K562 (cell line): ENCODE measurements around the gene RNF151. TPM values are rescaled to one million over a fixed set of nuclear protein-coding genes. Genes with fewer than 3 reads are reported as not detected.

ENCODE experiments used
- ATAC-seq: fragments of 200-7000 bp; cut with Tn5 transposase; 3 replicates; pipeline ENCODE4 v1.9.1; 2020; ENCODE audit warnings: moderate library complexity
- BruUV-seq: library from RNA; stranded (reverse); fragments of 400-500 nt; replicated peaks from 2 replicates; lab custom pipeline; 2021; lab: Mats Ljungman, UMichigan
- CTCF ChIA-PET: fragments of 300-600 bp; formaldehyde crosslinking; extraction: SDS; loops from one replicate; lab custom pipeline; 2021; ENCODE audit warnings: low intra/inter-chr PET ratio; lab: Yijun Ruan, JAX
- POLR2A ChIA-PET: fragments of 300-600, 350-650 bp; sonication (Branson Sonifier 250); formaldehyde crosslinking; extraction: SDS; loops from one replicate; lab custom pipeline; 2021; ENCODE audit warnings: antibody characterized with exemption, inconsistent platforms; lab: Yijun Ruan, JAX
- DNase-seq, 4 experiments: peaks; one replicate each; pipeline versions ENCODE4 v3.0.0 to v3.0.0-alpha.2; 2011 to 2018; ENCODE audit warnings: low spot score in 3 of 4, mixed read lengths in 3 of 4; ENCODE audit errors: extremely low read depth in 1 of 4
- FAIRE-seq: peaks from 2 replicates; lab custom pipeline; 2011; peaks lifted over from hg19 to GRCh38; lab: Jason Lieb, UNC
- H2AFZ ChIP-seq: 2 replicates; pipeline ENCODE4 v1.6.0; 2011; ENCODE audit warnings: low read depth, low read length, control low read depth, inconsistent platforms
- H3K27ac ChIP-seq: fragments of 200-600 bp; 3 replicates; pipeline ENCODE4 v1.8.0; 2011; ENCODE audit warnings: low read depth, mild to moderate bottlenecking, control low read depth, inconsistent platforms, low read length, moderate library complexity, mixed read lengths; ENCODE audit errors: extremely low read depth
- H3K27me3 ChIP-seq, 2 experiments: fragments of 300-600 bp in 1 of 2; 2 replicates in 1 of 2; 3 replicates in 1 of 2; pipeline versions ENCODE4 v1.6.0 to v1.8.0; 2011; ENCODE audit warnings: inconsistent platforms in 2 of 2, low read length in 2 of 2, mild to moderate bottlenecking in 1 of 2, mixed read lengths in 1 of 2, moderate library complexity in 1 of 2; ENCODE audit not compliant: control insufficient read depth in 2 of 2, insufficient read depth in 2 of 2
- H3K36me3 ChIP-seq: fragments of 300-600 bp; 3 replicates; pipeline ENCODE4 v1.8.0; 2011; ENCODE audit warnings: mild to moderate bottlenecking, low read length, inconsistent platforms; ENCODE audit not compliant: control insufficient read depth, insufficient read depth
- H3K4me1 ChIP-seq, 2 experiments: fragments of 200-600 bp in 1 of 2; replicated peaks in 1 of 2; 2 replicates in 1 of 2; 3 replicates in 1 of 2; pipeline versions ENCODE4 v1.5.1 to v1.8.0; 2011; ENCODE audit warnings: inconsistent platforms in 2 of 2, low read length in 2 of 2, mild to moderate bottlenecking in 1 of 2, mixed read lengths in 1 of 2, moderate library complexity in 1 of 2; ENCODE audit not compliant: control insufficient read depth in 2 of 2, insufficient read depth in 2 of 2
- H3K4me2 ChIP-seq: 2 replicates; pipeline ENCODE4 v1.6.1; 2011; ENCODE audit warnings: low read length, control low read depth, inconsistent platforms, mixed read lengths; ENCODE audit not compliant: insufficient read depth
- H3K4me3 ChIP-seq: fragments of 200-600 bp; sonication (generic), shearing (Covaris generic); 2 replicates; pipeline ENCODE4 v1.5.1; 2016; ENCODE audit warnings: control low read depth, inconsistent platforms
- H3K79me2 ChIP-seq: fragments of 200-600 bp; 3 replicates; pipeline ENCODE4 v1.8.0; 2011; ENCODE audit warnings: low read length, inconsistent platforms; ENCODE audit not compliant: control insufficient read depth, insufficient read depth
- H3K9ac ChIP-seq, 2 experiments: 2 replicates each; pipeline versions ENCODE4 v1.6.0 to v1.6.1; 2011; ENCODE audit warnings: low read depth in 2 of 2, low read length in 2 of 2, control low read depth in 1 of 2, inconsistent platforms in 1 of 2, mild to moderate bottlenecking in 1 of 2, mixed read lengths in 1 of 2; ENCODE audit not compliant: insufficient read depth in 1 of 2
- H3K9me1 ChIP-seq: one replicate; pipeline ENCODE4 v1.6.0; 2011; ENCODE audit warnings: inconsistent platforms, mild to moderate bottlenecking, low read length, moderate library complexity; ENCODE audit not compliant: control insufficient read depth, insufficient read depth
- H3K9me3 ChIP-seq: replicated peaks from 2 replicates; pipeline ENCODE4 v1.5.1; 2011; ENCODE audit warnings: low read depth, low read length, inconsistent platforms; ENCODE audit not compliant: control insufficient read depth, insufficient read depth
- H4K20me1 ChIP-seq: replicated peaks from 2 replicates; pipeline ENCODE4 v1.6.1; 2011; ENCODE audit warnings: low read length, inconsistent platforms, mixed read lengths; ENCODE audit not compliant: control insufficient read depth, insufficient read depth
- BHLHE40 ChIP-seq: IDR thresholded peaks from 2 replicates; pipeline ENCODE4 v1.6.1; 2011; ENCODE audit warnings: low read length, improper control_type of control experiment
- CEBPG ChIP-seq, 3 experiments: fragments of 200-800 bp in 1 of 3; sonication (Bioruptor generic) in 1 of 3; sonication (generic) in 1 of 3; formaldehyde crosslinking in 1 of 3; IDR thresholded peaks in 2 of 3; conservative IDR thresholded peaks in 1 of 3; 2 replicates each; pipeline versions ENCODE4 v1.6.1 to v1.8.0; 2016 to 2022; ENCODE audit warnings: missing compliant biosample characterization in 2 of 3, missing genetic modification characterization in 2 of 3, mild to moderate bottlenecking in 1 of 3, missing genetic modification reagents in 1 of 3
- CGGBP1 ChIP-seq: fragments of 250-450 bp; sonication (Bioruptor Pico); IDR thresholded peaks from 2 replicates; pipeline ENCODE4 v1.9.0; 2021; ENCODE audit warnings: mild to moderate bottlenecking
- FOS ChIP-seq: IDR thresholded peaks from 3 replicates; pipeline ENCODE4 v1.6.1; 2011; ENCODE audit not compliant: insufficient read length; ENCODE audit errors: extremely low read depth
- KLF1 ChIP-seq: fragments of 450-650 bp; IDR thresholded peaks from 2 replicates; pipeline ENCODE4 v1.6.1; 2016; ENCODE audit warnings: missing genetic modification characterization, missing compliant biosample characterization
- MEIS2 ChIP-seq: fragments of 450-650 bp; IDR thresholded peaks from 2 replicates; pipeline ENCODE4 v1.6.1; 2014; ENCODE audit warnings: mild to moderate bottlenecking; ENCODE audit not compliant: partially characterized antibody
- NELFE ChIP-seq: IDR thresholded peaks from 2 replicates; pipeline ENCODE4 v1.6.1; 2011; ENCODE audit warnings: mild to moderate bottlenecking; ENCODE audit not compliant: insufficient read depth, insufficient read length
- NFE2 ChIP-seq: IDR thresholded peaks from 2 replicates; pipeline ENCODE4 v1.6.1; 2014; ENCODE audit warnings: antibody characterized with exemption, low read depth
- NFRKB ChIP-seq: fragments of 450-650 bp; IDR thresholded peaks from 2 replicates; pipeline ENCODE4 v1.6.1; 2016; ENCODE audit warnings: low read depth
- NR2C1 ChIP-seq, 2 experiments: fragments of 450-650 bp; IDR thresholded peaks; 2 replicates each; pipeline ENCODE4 v1.6.1; 2017; ENCODE audit warnings: mild to moderate bottlenecking in 2 of 2, antibody characterized with exemption in 1 of 2, inconsistent platforms in 1 of 2, missing compliant biosample characterization in 1 of 2, missing genetic modification characterization in 1 of 2
- SMARCB1 ChIP-seq: IDR thresholded peaks from 2 replicates; pipeline ENCODE4 v1.6.1; 2011; ENCODE audit warnings: improper control_type of control experiment, low read depth; ENCODE audit not compliant: insufficient read length
- TFAM ChIP-seq: fragments of 250-450 bp; sonication (Bioruptor Pico); conservative IDR thresholded peaks from 2 replicates; pipeline ENCODE4 v1.5.0; 2021; ENCODE audit warnings: mild to moderate bottlenecking, moderate library complexity
- TRIM28 ChIP-seq: fragments of 450-650 bp; IDR thresholded peaks from 2 replicates; pipeline ENCODE4 v1.6.1; 2017
- TSHZ1 ChIP-seq: fragments of 250-450 bp; sonication (Bioruptor Pico); IDR thresholded peaks from 2 replicates; pipeline ENCODE4 v1.4.0; 2020; ENCODE audit warnings: mild to moderate bottlenecking, moderate library complexity
- U2AF1 ChIP-seq: fragments of 200-400 bp; formaldehyde crosslinking; optimal IDR thresholded peaks from 2 replicates; pipeline ENCODE3; 2017; ENCODE audit warnings: mild to moderate bottlenecking, low read depth, low read length, moderate library complexity
- ZFP30 ChIP-seq: fragments of 250-450 bp; sonication (Bioruptor Pico); IDR thresholded peaks from 2 replicates; pipeline ENCODE4 v1.8.0; 2022; ENCODE audit warnings: moderate library complexity, mild to moderate bottlenecking, inconsistent platforms, borderline replicate concordance
- ZNF175 ChIP-seq: fragments of 200-800 bp; sonication (Bioruptor generic); IDR thresholded peaks from 2 replicates; pipeline ENCODE4 v1.6.1; 2016; ENCODE audit warnings: low read depth, mild to moderate bottlenecking, missing genetic modification characterization, missing compliant biosample characterization
- ZNF444 ChIP-seq: fragments of 250-450 bp; sonication (Bioruptor Pico); IDR thresholded peaks from 2 replicates; pipeline ENCODE4 v1.4.0; 2020; ENCODE audit warnings: mild to moderate bottlenecking, moderate library complexity
- WGBS: fragments of 100-300 bp; shearing (Covaris generic); methylation state at CpG from one replicate; pipeline ENCODE4 v1.1.6; 2016; ENCODE audit warnings: low coverage, mixed read lengths; ENCODE audit not compliant: insufficient coverage; ENCODE audit errors: missing lambda C conversion rate; 5-methylcytosine and 5-hydroxymethylcytosine counted together
- in situ Hi-C: fragments of 300-500 bp; cut with MboI; formaldehyde crosslinking; loops from 4 replicates; pipeline ENCODE4 v1.15.0; 2018; ENCODE audit warnings: inconsistent platforms, mixed read lengths
- intact Hi-C: fragments of 100-400 bp; cut with micrococcal nuclease; formaldehyde crosslinking; loops from 2 replicates; pipeline ENCODE4 v1.14.2; 2022
- polyA plus RNA-seq, 8 experiments: library from polyadenylated mRNA; depleted of rRNA in 4 of 8; stranded (reverse) in 5 of 8; unstranded in 3 of 8; fragments of >200 nt; fragmentation: Nextera tagmentation in 2 of 8; fragmentation: Illumina TruSeq in 1 of 8; extraction: Ambion mirVana in 2 of 8; extraction: Trizol in 1 of 8; gene quantifications; 2 replicates each; pipeline versions ENCODE4 v1.2.1 to v1.2.3, GENCODE V29; 2011 to 2014; ENCODE audit warnings: inconsistent platforms in 1 of 8, missing spikeins in 1 of 8
- total RNA-seq, 7 experiments: library from RNA; depleted of rRNA in 6 of 7; stranded (reverse); fragments of >200 nt in 6 of 7; fragmentation: Illumina TruSeq in 2 of 7; extraction: Trizol in 2 of 7; gene quantifications; 2 replicates each; pipeline versions ENCODE4 v1.2.1 to v1.2.3, GENCODE V29; 2011 to 2021; ENCODE audit warnings: low replicate concordance in 1 of 7

Gene RNF151
- total and polyA plus RNA-seq, 9 of the 15 experiments (the other 6 are each of a cell fraction or from before 2014, with no cell fraction given) = not detected

- no TSS peak for BruUV-seq
- no peak for TF ChIP-seq NELFE
- TF ChIP-seq BHLHE40 = no peak
- TF ChIP-seq CGGBP1 = no peak
- TF ChIP-seq NFRKB = no peak
- no peak for TF ChIP-seq NFE2
- TF ChIP-seq ZFP30 (CRISPR knock-in tag) = no peak
- TF ChIP-seq SMARCB1 = no peak
- no peak for TF ChIP-seq FOS
- TF ChIP-seq NR2C1 (IDR thresholded peaks at IDR 0.05) = no peak
- TF ChIP-seq NR2C1 (tag; IDR thresholded peaks at IDR 0.05) = no peak
- no peak for TF ChIP-seq CEBPG (CRISPR knock-in tag; IDR thresholded peaks at IDR 0.05)
- peak in 1 of 2 experiments; percentile 65; a peak in 3 of 4 replicates for TF ChIP-seq CEBPG (tag; conservative IDR thresholded peaks at IDR 0.05 in 1 of 2, IDR thresholded peaks at IDR 0.05 in 1 of 2)
- TF ChIP-seq U2AF1 = no peak
- TF ChIP-seq ZNF175 (CRISPR knock-in tag) = no peak
- no peak for TF ChIP-seq TSHZ1
- peak; percentile 56; the same call in 1 of the 2 replicates for TF ChIP-seq KLF1
- TF ChIP-seq MEIS2 = peak; percentile 28
- no peak for TF ChIP-seq TFAM (CRISPR knock-in tag)
- TF ChIP-seq TRIM28 = no peak
- no peak for TF ChIP-seq ZNF444 (CRISPR knock-in tag)
These were observed 48.7 kb downstream of the RNF151 start for GRCh38 chr16:2015117-2015946.

More at GRCh38 chr16:2015117-2015946, 48.7 kb downstream of the RNF151 start:
- H4K20me1 ChIP-seq = no peaks in the 10 kb centered on the region
- no peak overlapping the region for H3K4me2 ChIP-seq
- peaks cover 7% of the 10 kb centered on the region for H3K79me2 ChIP-seq
- ATAC-seq (peak; percentile 29), FAIRE-seq (no peak), DNase-seq (no peak)
- POLR2A ChIA-PET = no interaction called here
- H3K27me3 ChIP-seq = no peaks in the 10 kb centered on the region
- no peak overlapping the region for H3K27ac ChIP-seq
- H3K9ac ChIP-seq = peak overlapping the region in 1 of 2 experiments; percentile 90; a peak in 2 of 4 replicates
- 43% methylated on average over 24 of the region's 24 CpGs for WGBS
- no peaks in the 10 kb centered on the region for H3K9me3 ChIP-seq
- peaks cover 9 to 35% of the 10 kb centered on the region in 2 experiments for H3K4me1 ChIP-seq
- CTCF ChIA-PET = interaction anchor here (0.9 kb wide), 1 partner anchor 904 kb away, joined by 3 read pairs; no protein-coding TSS in a partner anchor
- no peak overlapping the region for H3K4me3 ChIP-seq
- H3K36me3 ChIP-seq = no peaks in the 10 kb centered on the region
- intact Hi-C loops = no loop called here
- no peaks in the 10 kb centered on the region for H3K9me1 ChIP-seq
- H2AFZ ChIP-seq = peak overlapping the region; percentile 1; the same call in 1 of the 2 replicates
- in situ Hi-C loops = no loop called here
